Dendritic cell treated with granulocyte-macrophage colony-stimulating factor and Interleukin-4, amounts not matched to agents 40 ng/mL and 50 ng/mL, for 4 days (primary cell): ENCODE data around the gene VDR.
"Not testable (repeated sequence)": the region's sequence is repeated elsewhere in the genome, so short reads cannot be mapped to it uniquely, and the experiment has no call there.

Experiments
- H3K27ac Mint-ChIP-seq: one replicate; pipeline ENCODE4 v1.8.0; 2022; ENCODE audit warnings: mild to moderate bottlenecking, mixed read lengths
- H3K27me3 Mint-ChIP-seq: one replicate; pipeline ENCODE4 v1.8.0; 2022; ENCODE audit warnings: mild to moderate bottlenecking, mixed read lengths
- H3K36me3 Mint-ChIP-seq: one replicate; pipeline ENCODE4 v1.8.0; 2022; ENCODE audit warnings: low read depth, mixed read lengths
- H3K4me1 Mint-ChIP-seq: one replicate; pipeline ENCODE4 v1.8.0; 2022; ENCODE audit warnings: low read depth, mixed read lengths
- H3K4me3 Mint-ChIP-seq: one replicate; pipeline ENCODE4 v1.8.0; 2022; ENCODE audit warnings: mild to moderate bottlenecking, moderate library complexity, mixed read lengths
- H3K9me3 Mint-ChIP-seq: one replicate; pipeline ENCODE4 v1.8.0; 2022; ENCODE audit warnings: mixed read lengths
- intact Hi-C: fragments of 100-400 bp; cut with micrococcal nuclease; formaldehyde crosslinking; loops from one replicate; pipeline ENCODE4 v1.15.0; 2022

VDR gene

GRCh38 chr12:47850153-47851084 lies 54.4 kb downstream of the VDR start:
- Mint-ChIP-seq H3K36me3 (peaks cover 96% of the 10 kb centered on the region), H3K4me3 (no peak overlapping the region), H3K4me1 (peaks cover 11% of the 10 kb centered on the region), H3K27me3 (no peaks in the 10 kb centered on the region), H3K27ac (no peak overlapping the region), H3K9me3 (no peaks in the 10 kb centered on the region)
- intact Hi-C loops: loop anchor here (10.0 kb wide), 1 partner anchor 54 kb away; the partner anchor contains the start of gene VDR

DNA sequence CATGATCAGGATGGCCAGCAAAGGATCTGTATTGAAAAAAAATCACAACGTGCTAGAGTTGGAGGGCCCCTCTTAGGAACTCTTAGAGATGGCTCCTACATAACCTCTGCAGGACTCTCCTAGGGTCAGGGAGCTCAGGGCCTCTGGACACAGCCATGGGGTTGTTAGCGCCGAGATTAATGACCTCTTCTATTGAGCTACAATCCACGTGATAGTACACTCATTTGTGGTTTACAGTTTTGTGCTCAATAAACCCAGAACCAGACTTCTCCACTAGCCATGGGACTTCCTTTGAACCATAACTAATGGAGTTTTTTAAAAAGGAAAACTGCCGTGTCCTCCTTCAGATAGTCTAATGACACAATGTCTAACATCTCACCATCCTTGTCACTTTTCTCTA lies 55.5 kb downstream of the VDR start:
- intact Hi-C loops: no loop called here
- no peak overlapping the region for H3K27ac Mint-ChIP-seq

DNA sequence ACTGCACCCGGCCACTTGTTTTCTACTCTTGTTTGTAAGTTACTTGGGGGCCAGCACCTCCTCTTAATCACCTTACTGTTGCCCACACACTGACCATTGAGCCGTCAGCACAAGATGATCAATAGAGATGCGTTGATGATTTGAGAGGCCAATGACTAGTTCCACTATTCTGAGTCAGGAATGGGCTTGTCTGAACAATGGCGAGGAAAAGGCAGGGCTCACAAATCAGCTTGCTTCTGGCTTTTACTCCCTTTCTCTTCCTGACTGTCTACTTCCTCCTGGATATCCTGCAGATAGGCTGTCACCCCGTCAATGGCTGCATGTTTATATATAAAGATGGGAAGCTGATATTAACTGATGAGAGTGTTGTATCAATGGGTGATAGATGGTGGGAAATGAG lies 55.9 kb downstream of the VDR start:
- Mint-ChIP-seq H3K4me3 (no peak overlapping the region), H3K27ac (no peak overlapping the region), H3K9me3 (no peaks in the 10 kb centered on the region), H3K36me3 (peaks cover 96% of the 10 kb centered on the region), H3K27me3 (no peaks in the 10 kb centered on the region), H3K4me1 (peaks cover 11% of the 10 kb centered on the region)
- intact Hi-C loops: no loop called here

More for the DNA sequence above, 55.5 kb downstream of the VDR start:
- H3K36me3 Mint-ChIP-seq: peaks cover 96% of the 10 kb centered on the region
- H3K4me3 Mint-ChIP-seq: no peak overlapping the region
- peaks cover 11% of the 10 kb centered on the region for H3K4me1 Mint-ChIP-seq
- H3K9me3 Mint-ChIP-seq: no peaks in the 10 kb centered on the region
- H3K27me3 Mint-ChIP-seq: no peaks in the 10 kb centered on the region

GRCh38 chr12:47846294-47846996 lies 58.3 kb downstream of the VDR start:
- H3K4me1 Mint-ChIP-seq: peaks cover 6% of the 10 kb centered on the region
- H3K27me3 Mint-ChIP-seq: no peaks in the 10 kb centered on the region
- no peak overlapping the region for H3K27ac Mint-ChIP-seq
- no peaks in the 10 kb centered on the region for H3K9me3 Mint-ChIP-seq
- no peak overlapping the region for H3K4me3 Mint-ChIP-seq
- peaks cover 94% of the 10 kb centered on the region for H3K36me3 Mint-ChIP-seq
- intact Hi-C loops: no loop called here

DNA sequence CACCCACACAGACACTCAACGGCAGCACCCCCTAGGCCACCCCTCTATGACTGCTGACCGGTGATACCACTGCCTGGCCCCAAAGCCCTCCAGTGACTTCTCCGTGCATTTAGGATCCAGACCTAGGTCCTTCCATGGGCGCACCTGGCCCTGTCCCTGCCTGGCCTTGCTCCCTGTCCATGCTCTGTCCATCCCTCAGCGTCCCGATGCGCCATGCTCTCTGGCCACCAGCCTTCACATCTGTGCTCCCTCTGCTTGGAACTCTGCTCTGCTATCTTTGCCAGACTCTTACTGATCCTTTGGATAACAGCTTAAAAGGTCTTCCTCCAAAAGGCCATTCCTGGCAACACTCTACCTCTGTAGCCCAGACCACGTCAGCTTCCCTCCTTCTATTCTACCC lies 59.7 kb downstream of the VDR start:
- Mint-ChIP-seq H3K9me3 (no peaks in the 10 kb centered on the region), H3K4me1 (no peaks in the 10 kb centered on the region), H3K27me3 (peaks cover under 1% of the 10 kb centered on the region), H3K27ac (no peak overlapping the region), H3K36me3 (peaks cover 80% of the 10 kb centered on the region), H3K4me3 (no peak overlapping the region)
- intact Hi-C loops: no loop called here

DNA sequence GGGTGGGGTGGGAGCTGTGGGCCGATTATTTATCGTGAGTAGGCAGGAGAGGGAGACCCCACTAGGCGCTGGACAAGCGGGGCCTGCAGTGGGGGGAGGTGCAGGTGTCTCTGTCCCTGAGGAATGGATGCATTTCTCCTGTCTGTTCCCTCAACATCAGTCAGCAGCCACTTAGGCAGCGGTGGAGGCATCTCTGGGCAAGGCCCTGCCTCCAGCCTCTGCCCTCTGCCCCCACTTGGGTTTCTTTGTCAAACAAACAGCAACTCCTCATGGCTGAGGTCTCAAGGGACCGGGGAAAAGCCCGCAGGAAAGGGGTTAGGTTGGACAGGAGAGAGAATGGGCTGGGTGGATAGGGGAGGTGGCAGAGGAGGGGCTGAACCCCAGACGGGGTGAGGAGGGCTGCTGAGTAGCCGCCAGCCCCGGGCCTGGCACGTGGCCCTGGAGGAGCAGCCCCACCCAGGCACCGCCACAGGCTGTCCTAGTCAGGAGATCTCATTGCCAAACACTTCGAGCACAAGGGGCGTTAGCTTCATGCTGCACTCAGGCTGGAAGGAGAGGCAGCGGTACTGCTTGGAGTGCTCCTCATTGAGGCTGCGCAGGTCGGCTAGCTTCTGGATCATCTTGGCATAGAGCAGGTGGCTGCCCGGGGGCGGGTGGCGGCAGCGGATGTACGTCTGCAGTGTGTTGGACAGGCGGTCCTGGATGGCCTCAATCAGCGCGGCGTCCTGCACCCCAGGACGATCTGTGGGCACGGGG lies 60.4 kb downstream of the VDR start:
- Mint-ChIP-seq H3K9me3 (no peaks in the 10 kb centered on the region), H3K36me3 (peaks cover 74% of the 10 kb centered on the region), H3K4me3 (no peak overlapping the region), H3K27me3 (peaks cover 2% of the 10 kb centered on the region), H3K4me1 (no peaks in the 10 kb centered on the region), H3K27ac (no peak overlapping the region)
- intact Hi-C loops: no loop called here

GRCh38 chr12:47843226-47843980 lies 61.4 kb downstream of the VDR start:
- Mint-ChIP-seq H3K9me3 (no peaks in the 10 kb centered on the region), H3K27ac (no peak overlapping the region)

DNA sequence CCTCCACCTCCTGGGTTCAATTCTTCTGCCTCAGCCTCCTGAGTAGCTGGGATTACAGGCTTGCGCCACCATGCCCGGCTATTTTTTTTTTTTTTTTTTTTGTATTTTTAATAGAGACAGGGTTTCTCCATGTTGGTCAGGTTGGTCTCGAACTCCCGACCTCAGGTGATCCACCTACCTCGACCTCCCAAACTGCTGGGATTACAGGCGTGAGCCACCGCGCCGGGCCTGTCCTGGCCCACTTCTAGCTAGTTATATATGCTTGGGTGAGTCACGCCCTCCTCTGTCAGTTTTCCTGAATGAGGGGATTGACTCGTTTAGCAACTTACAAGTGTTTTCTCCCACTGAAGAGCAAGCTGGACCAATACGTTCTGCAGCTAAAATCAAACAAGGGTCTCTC lies 62.3 kb downstream of the VDR start:
- H3K27ac Mint-ChIP-seq, H3K4me3 Mint-ChIP-seq, H3K9me3 Mint-ChIP-seq, intact Hi-C loops, H3K27me3 Mint-ChIP-seq: not testable (repeated sequence)
- Mint-ChIP-seq H3K4me1 (peaks cover 16% of the 10 kb centered on the region), H3K36me3 (peaks cover 56% of the 10 kb centered on the region)

More at GRCh38 chr12:47843226-47843980, 61.4 kb downstream of the VDR start:
- intact Hi-C loops: no loop called here
- Mint-ChIP-seq H3K4me3 (no peak overlapping the region), H3K36me3 (peaks cover 63% of the 10 kb centered on the region), H3K27me3 (peaks cover 3% of the 10 kb centered on the region), H3K4me1 (peaks cover 10% of the 10 kb centered on the region)

DNA sequence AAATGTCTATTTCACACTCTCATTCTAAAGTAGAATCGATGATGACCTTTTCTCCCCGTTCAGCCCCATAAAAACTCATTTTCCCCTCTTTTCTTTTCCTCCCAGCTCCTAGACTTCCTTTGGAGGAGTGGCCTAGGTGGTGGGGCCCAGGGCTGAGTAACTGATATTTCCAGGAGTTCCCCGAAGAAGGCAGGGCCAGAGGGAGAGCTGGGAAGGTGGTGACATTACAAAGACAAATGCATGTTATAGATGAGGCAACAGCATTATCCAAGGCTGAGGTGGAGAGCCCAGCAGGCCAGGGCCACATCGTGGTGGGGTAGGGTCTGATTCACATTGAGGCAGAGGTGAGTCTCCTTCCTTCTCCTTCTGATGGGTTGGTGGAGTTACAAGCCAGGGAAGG lies 62.9 kb downstream of the VDR start:
- Mint-ChIP-seq H3K4me3 (no peak overlapping the region), H3K9me3 (no peaks in the 10 kb centered on the region), H3K27me3 (peaks cover 3% of the 10 kb centered on the region), H3K4me1 (peaks cover 18% of the 10 kb centered on the region), H3K36me3 (peaks cover 50% of the 10 kb centered on the region), H3K27ac (no peak overlapping the region)
- intact Hi-C loops: no loop called here

DNA sequence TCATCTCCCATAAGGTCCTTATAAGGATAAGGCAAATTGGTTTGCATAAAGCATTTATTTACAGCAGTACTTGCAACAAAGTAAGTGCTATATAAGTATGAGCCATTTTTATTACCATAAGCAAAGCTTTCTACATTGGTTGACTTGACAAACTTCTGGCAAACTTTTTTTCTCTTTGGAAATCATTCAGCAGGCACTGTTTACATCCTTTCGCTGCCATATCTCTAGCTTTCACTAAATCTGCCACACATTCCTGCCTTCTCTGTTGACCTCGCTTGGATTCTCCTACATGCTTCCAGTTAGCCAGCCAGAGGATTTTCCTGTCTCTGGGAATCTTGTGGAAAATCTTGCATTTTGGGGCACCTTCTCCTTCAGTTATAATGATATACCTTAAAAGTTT lies 63.3 kb downstream of the VDR start:
- Mint-ChIP-seq H3K27ac (no peak overlapping the region), H3K36me3 (peaks cover 46% of the 10 kb centered on the region), H3K4me1 (peaks cover 18% of the 10 kb centered on the region), H3K4me3 (no peak overlapping the region), H3K9me3 (no peaks in the 10 kb centered on the region), H3K27me3 (peaks cover 3% of the 10 kb centered on the region)
- intact Hi-C loops: no loop called here

GRCh38 chr12:47840571-47840970 lies 64.2 kb downstream of the VDR start:
- Mint-ChIP-seq H3K36me3 (peaks cover 36% of the 10 kb centered on the region), H3K4me1 (peaks cover 22% of the 10 kb centered on the region), H3K27ac (no peak overlapping the region), H3K27me3 (peaks cover 3% of the 10 kb centered on the region), H3K9me3 (no peaks in the 10 kb centered on the region), H3K4me3 (no peak overlapping the region)
- intact Hi-C loops: no loop called here

DNA sequence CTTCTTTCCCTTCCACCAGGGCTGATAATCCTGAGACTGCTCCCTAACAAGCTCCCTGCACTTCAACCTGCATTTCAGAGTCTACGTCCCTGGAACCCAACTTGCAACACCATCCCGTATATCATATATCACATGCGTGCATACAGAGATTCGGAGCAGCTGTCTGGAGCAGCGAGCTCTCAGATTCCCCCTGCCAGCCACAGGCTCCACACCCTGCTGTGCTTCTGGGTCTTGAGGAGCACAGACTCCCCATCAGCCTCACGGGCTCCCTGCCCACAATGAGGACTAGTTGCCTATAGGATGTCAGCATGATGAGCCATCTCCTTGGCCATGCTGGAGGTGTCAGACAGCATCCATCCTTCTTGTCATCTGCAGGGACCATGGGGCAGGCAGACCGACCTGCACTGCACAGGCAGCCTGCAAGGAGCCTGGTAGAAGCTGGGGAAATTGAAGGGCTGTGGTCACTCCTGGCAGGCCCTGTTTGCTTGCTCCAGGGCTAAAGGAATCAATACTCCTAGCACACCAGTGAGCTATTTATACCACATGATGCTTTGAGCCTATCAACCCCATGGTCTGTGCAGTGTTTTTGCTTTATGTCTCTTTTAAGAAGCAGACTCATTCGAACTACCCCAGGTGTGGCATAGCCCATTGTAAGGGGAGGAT lies 65.4 kb downstream of the VDR start:
- Mint-ChIP-seq H3K4me3 (no peak overlapping the region), H3K27ac (peak overlapping the region; percentile 67), H3K27me3 (peaks cover 3% of the 10 kb centered on the region), H3K4me1 (peaks cover 34% of the 10 kb centered on the region), H3K9me3 (no peaks in the 10 kb centered on the region), H3K36me3 (peaks cover 24% of the 10 kb centered on the region)
- intact Hi-C loops: loop anchor here (1.0 to 5.0 kb wide), 2 partner anchors 97 to 187 kb away; no protein-coding TSS in a partner anchor
